H9 (cell line): ENCODE data around the gene CALN1. TPM values are rescaled to one million over a fixed set of nuclear protein-coding genes. Genes with fewer than 3 reads are reported as not detected.

ENCODE experiments used
- DNase-seq: peaks from one replicate; pipeline ENCODE4 v3.0.0-alpha.2; 2017
- H2AFZ ChIP-seq: one replicate; pipeline ENCODE4 v1.6.1; 2013; ENCODE audit warnings: mild to moderate bottlenecking, low read length, control low read depth, moderate library complexity
- H2AK5ac ChIP-seq: 2 replicates; pipeline ENCODE4 v1.6.1; 2013; ENCODE audit warnings: low read length, control low read depth, mixed read lengths; ENCODE audit not compliant: insufficient read length
- H2BK120ac ChIP-seq: one replicate; pipeline ENCODE4 v1.6.1; 2013; ENCODE audit warnings: low read depth, mild to moderate bottlenecking, low read length, control low read depth, inconsistent platforms; ENCODE audit not compliant: poor library complexity, severe bottlenecking
- H2BK12ac ChIP-seq: 2 replicates; pipeline ENCODE4 v1.6.1; 2013; ENCODE audit warnings: low read length, control low read depth, mixed read lengths, low read depth; ENCODE audit not compliant: insufficient read length
- H2BK15ac ChIP-seq: 2 replicates; pipeline ENCODE4 v1.6.1; 2013; ENCODE audit warnings: low read depth, low read length, control low read depth
- H2BK20ac ChIP-seq: one replicate; pipeline ENCODE4 v1.6.1; 2013; ENCODE audit warnings: low read depth, mild to moderate bottlenecking, low read length, control low read depth, inconsistent platforms; ENCODE audit not compliant: poor library complexity, severe bottlenecking
- H2BK5ac ChIP-seq: 2 replicates; pipeline ENCODE4 v1.6.1; 2013; ENCODE audit warnings: low read length, control low read depth, mixed read lengths; ENCODE audit not compliant: insufficient read length
- H3K14ac ChIP-seq: 2 replicates; pipeline ENCODE4 v1.6.1; 2013; ENCODE audit warnings: low read length, control low read depth; ENCODE audit not compliant: insufficient read depth
- H3K18ac ChIP-seq: 2 replicates; pipeline ENCODE4 v1.6.1; 2013; ENCODE audit warnings: low read depth, mild to moderate bottlenecking, mixed read lengths, low read length, control low read depth; ENCODE audit not compliant: insufficient read length
- H3K23ac ChIP-seq: 2 replicates; pipeline ENCODE4 v1.6.1; 2013; ENCODE audit warnings: low read length, control low read depth, mixed read lengths, low read depth; ENCODE audit not compliant: insufficient read length
- H3K23me2 ChIP-seq: 2 replicates; pipeline ENCODE4 v1.6.1; 2013; ENCODE audit warnings: low read depth, mild to moderate bottlenecking, mixed read lengths, low read length, control low read depth; ENCODE audit not compliant: insufficient read length, poor library complexity, severe bottlenecking
- H3K27ac ChIP-seq: 2 replicates; pipeline ENCODE4 v1.5.1; 2013; ENCODE audit warnings: low read length, control low read depth, mixed read lengths, low read depth; ENCODE audit not compliant: insufficient read length
- H3K27me3 ChIP-seq: 2 replicates; pipeline ENCODE4 v1.6.1; 2013; ENCODE audit warnings: low read length, control low read depth, inconsistent platforms; ENCODE audit not compliant: insufficient read depth
- H3K4ac ChIP-seq: 2 replicates; pipeline ENCODE4 v1.6.1; 2013; ENCODE audit warnings: low read depth, mild to moderate bottlenecking, control low read depth, inconsistent platforms, low read length, moderate library complexity
- H3K4me1 ChIP-seq: 2 replicates; pipeline ENCODE4 v1.6.1; 2013; ENCODE audit warnings: low read length, control low read depth, inconsistent platforms; ENCODE audit not compliant: insufficient read depth
- H3K4me2 ChIP-seq: 2 replicates; pipeline ENCODE4 v1.6.1; 2013; ENCODE audit warnings: low read length, control low read depth, mixed read lengths; ENCODE audit not compliant: insufficient read length, insufficient read depth
- H3K56ac ChIP-seq: 2 replicates; pipeline ENCODE4 v1.6.1; 2013; ENCODE audit warnings: low read depth, mild to moderate bottlenecking, mixed read lengths, low read length, control low read depth; ENCODE audit not compliant: insufficient read length
- H3K79me1 ChIP-seq: 2 replicates; pipeline ENCODE4 v1.6.1; 2013; ENCODE audit warnings: low read depth, mild to moderate bottlenecking, moderate library complexity, low read length, control low read depth, inconsistent platforms; ENCODE audit not compliant: insufficient read depth, poor library complexity, severe bottlenecking
- H3K79me2 ChIP-seq: 2 replicates; pipeline ENCODE4 v1.6.1; 2013; ENCODE audit warnings: low read length, control low read depth, inconsistent platforms; ENCODE audit not compliant: insufficient read depth
- H3K9ac ChIP-seq: 2 replicates; pipeline ENCODE4 v1.6.1; 2013; ENCODE audit warnings: low read length, control low read depth, mixed read lengths; ENCODE audit not compliant: insufficient read length; ENCODE audit errors: extremely low read depth
- H3K9me3 ChIP-seq: one replicate; pipeline ENCODE4 v1.6.1; 2013; ENCODE audit warnings: low read depth, low read length, inconsistent platforms; ENCODE audit not compliant: control insufficient read depth
- H3T11ph ChIP-seq: one replicate; pipeline ENCODE4 v1.6.1; 2013; ENCODE audit warnings: mild to moderate bottlenecking, low read length, control low read depth, inconsistent platforms
- H4K20me1 ChIP-seq: one replicate; pipeline ENCODE4 v1.6.1; 2013; ENCODE audit not compliant: control insufficient read depth, insufficient read length, insufficient read depth
- H4K5ac ChIP-seq: 2 replicates; pipeline ENCODE4 v1.6.1; 2013; ENCODE audit warnings: low read depth, mild to moderate bottlenecking, mixed read lengths, low read length, control low read depth; ENCODE audit not compliant: insufficient read length
- H4K8ac ChIP-seq: replicated peaks from 2 replicates; pipeline ENCODE4 v1.6.1; 2013; ENCODE audit warnings: low read length, control low read depth, mixed read lengths, low read depth; ENCODE audit not compliant: insufficient read length
- H4K91ac ChIP-seq: 2 replicates; pipeline ENCODE4 v1.6.1; 2013; ENCODE audit warnings: low read depth, mild to moderate bottlenecking, moderate library complexity, mixed read lengths, low read length, control low read depth; ENCODE audit not compliant: insufficient read length
- H3K27ac Mint-ChIP-seq, 3 experiments: 2 replicates in 2 of 3; 3 replicates in 1 of 3; pipeline ENCODE4 v1.8.0; 2020 to 2021; ENCODE audit warnings: mixed read lengths in 3 of 3, mild to moderate bottlenecking in 1 of 3, moderate library complexity in 1 of 3
- H3K27me3 Mint-ChIP-seq: 2 replicates; pipeline ENCODE4 v1.8.0; 2021; ENCODE audit warnings: low read depth, mild to moderate bottlenecking, moderate library complexity, mixed read lengths
- H3K36me3 Mint-ChIP-seq, 3 experiments: 2 replicates in 2 of 3; 3 replicates in 1 of 3; pipeline ENCODE4 v1.8.0; 2020 to 2021; ENCODE audit warnings: low read depth in 3 of 3, mixed read lengths in 3 of 3; ENCODE audit not compliant: insufficient read depth in 1 of 3
- H3K4me1 Mint-ChIP-seq, 2 experiments: 2 replicates each; pipeline ENCODE4 v1.8.0; 2020; ENCODE audit warnings: mixed read lengths in 2 of 2
- H3K4me3 Mint-ChIP-seq, 2 experiments: 2 replicates in 1 of 2; 3 replicates in 1 of 2; pipeline ENCODE4 v1.8.0; 2020 to 2021; ENCODE audit warnings: mild to moderate bottlenecking in 2 of 2, mixed read lengths in 2 of 2, moderate library complexity in 1 of 2
- H3K9me3 Mint-ChIP-seq, 2 experiments: 2 replicates in 1 of 2; 3 replicates in 1 of 2; pipeline ENCODE4 v1.8.0; 2020; ENCODE audit warnings: mild to moderate bottlenecking in 2 of 2, mixed read lengths in 2 of 2, moderate library complexity in 1 of 2
- CTCF ChIP-seq: fragments of 200-600 bp; sonication (generic); conservative IDR thresholded peaks from 3 replicates; pipeline ENCODE4 v1.8.0; 2021; ENCODE audit warnings: antibody characterized with exemption, mild to moderate bottlenecking
- WGBS: extraction: QIAGEN DNeasy Blood & Tissue Kit; methylation state at CpG from one replicate; pipeline ENCODE4 v1.1.7; 2013; ENCODE audit warnings: missing lambda C conversion rate, low lambda C conversion rate, mixed read lengths; ENCODE audit not compliant: insufficient read length; ENCODE audit errors: extremely low coverage; 5-methylcytosine and 5-hydroxymethylcytosine counted together
- total RNA-seq: library from RNA; stranded (reverse); gene quantifications from 2 replicates; pipeline ENCODE4 v1.2.1, GENCODE V29; 2021

CALN1 gene
- total RNA-seq, 1 experiment from 2014 or later: 2.8 TPM

- Mint-ChIP-seq H3K9me3 (peaks cover 0 to 5% of the 10 kb centered on the region in 2 experiments; a peak in 3 of 5 replicates), H3K27ac (no peak overlapping the region), H3K27me3 (no peaks in the 10 kb centered on the region), H3K4me1 (peaks cover 5 to 8% of the 10 kb centered on the region in 2 experiments; a peak in 2 of 4 replicates), H3K4me3 (no peak overlapping the region; a peak in 1 of 5 replicates), H3K36me3 (peaks cover 0 to 4% (median 2%) of the 10 kb centered on the region in 3 experiments; a peak in 2 of 7 replicates)
- DNase-seq: no peak
- no peak overlapping the region for H4K5ac ChIP-seq
- H3K79me2 ChIP-seq: no peaks in the 10 kb centered on the region
- H3T11ph ChIP-seq: no peak overlapping the region
- no peak overlapping the region for H3K27ac ChIP-seq
- H4K8ac ChIP-seq: no peak overlapping the region
- no peak overlapping the region for H2AFZ ChIP-seq
- no peak overlapping the region for H3K4me2 ChIP-seq
- no CpG with 5 or more reads among the region's 2 CpGs for WGBS
- no peak overlapping the region for H3K18ac ChIP-seq
- no peak for TF ChIP-seq CTCF
- no peaks in the 10 kb centered on the region for H3K23me2 ChIP-seq
- no peak overlapping the region for H2BK5ac ChIP-seq
- H3K14ac ChIP-seq: no peak overlapping the region
- H3K9ac ChIP-seq: no peak overlapping the region
- no peaks in the 10 kb centered on the region for H3K9me3 ChIP-seq
- H3K79me1 ChIP-seq: no peaks in the 10 kb centered on the region
- H3K23ac ChIP-seq: no peak overlapping the region
- no peak overlapping the region for H3K4ac ChIP-seq
- H2BK12ac ChIP-seq: no peak overlapping the region
- no peak overlapping the region for H2BK15ac ChIP-seq
- H3K56ac ChIP-seq: no peak overlapping the region
- H3K4me1 ChIP-seq: no peaks in the 10 kb centered on the region
- no peak overlapping the region for H4K91ac ChIP-seq
- no peak overlapping the region for H2BK20ac ChIP-seq
- no peaks in the 10 kb centered on the region for H3K27me3 ChIP-seq
- H4K20me1 ChIP-seq: no peaks in the 10 kb centered on the region
- H2AK5ac ChIP-seq: no peak overlapping the region
- no peak overlapping the region for H2BK120ac ChIP-seq
Measured at GRCh38 chr7:72223351-72223750, 188.8 kb downstream of the CALN1 start.
